ENCODE data around the gene KRT75.

- TF ChIP-seq POLR2A (IDR thresholded peaks at IDR 0.05) (no peak), CTCF (IDR thresholded peaks at IDR 0.05) (no peak)
Observed at GRCh38 chr12:52403561-52403960, 30.6 kb downstream of the KRT75 start.

Data from testis (tissue), 2 donors.